GM21528 (cell line): ENCODE data around the gene ARV1.
"Not testable (repeated sequence)": the region's sequence is repeated elsewhere in the genome, so short reads cannot be mapped to it uniquely, and the experiment has no call there.

ENCODE experiments used
- ATAC-seq: cut with Tn5 transposase; IDR thresholded peaks from one replicate; pipeline ENCODE4 v1.9.1; 2021; ENCODE audit warnings: mild to moderate bottlenecking, moderate library complexity; ENCODE audit not compliant: unreplicated experiment, low FRiP score

ARV1 gene

DNA sequence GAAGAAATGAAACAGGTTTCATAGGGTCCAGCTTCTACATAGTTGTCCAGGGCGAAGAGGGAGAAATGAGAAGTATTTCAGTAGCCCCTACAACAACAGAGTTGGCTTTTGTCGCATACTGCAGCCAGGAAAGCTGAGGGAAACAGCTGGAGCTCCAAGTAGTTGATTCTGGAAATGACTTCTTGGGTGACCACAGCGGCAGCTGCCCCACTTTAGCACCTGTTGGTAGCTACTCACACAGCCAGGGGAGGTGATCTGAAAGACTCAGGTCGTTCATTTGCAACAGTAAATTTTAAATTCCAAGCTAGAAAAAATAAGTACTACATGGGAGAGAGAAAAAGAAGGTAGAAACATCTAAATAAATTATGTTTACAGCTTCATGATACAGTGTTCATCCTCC, 2.5 kb upstream of the ARV1 start:
- ATAC-seq: no peak

DNA sequence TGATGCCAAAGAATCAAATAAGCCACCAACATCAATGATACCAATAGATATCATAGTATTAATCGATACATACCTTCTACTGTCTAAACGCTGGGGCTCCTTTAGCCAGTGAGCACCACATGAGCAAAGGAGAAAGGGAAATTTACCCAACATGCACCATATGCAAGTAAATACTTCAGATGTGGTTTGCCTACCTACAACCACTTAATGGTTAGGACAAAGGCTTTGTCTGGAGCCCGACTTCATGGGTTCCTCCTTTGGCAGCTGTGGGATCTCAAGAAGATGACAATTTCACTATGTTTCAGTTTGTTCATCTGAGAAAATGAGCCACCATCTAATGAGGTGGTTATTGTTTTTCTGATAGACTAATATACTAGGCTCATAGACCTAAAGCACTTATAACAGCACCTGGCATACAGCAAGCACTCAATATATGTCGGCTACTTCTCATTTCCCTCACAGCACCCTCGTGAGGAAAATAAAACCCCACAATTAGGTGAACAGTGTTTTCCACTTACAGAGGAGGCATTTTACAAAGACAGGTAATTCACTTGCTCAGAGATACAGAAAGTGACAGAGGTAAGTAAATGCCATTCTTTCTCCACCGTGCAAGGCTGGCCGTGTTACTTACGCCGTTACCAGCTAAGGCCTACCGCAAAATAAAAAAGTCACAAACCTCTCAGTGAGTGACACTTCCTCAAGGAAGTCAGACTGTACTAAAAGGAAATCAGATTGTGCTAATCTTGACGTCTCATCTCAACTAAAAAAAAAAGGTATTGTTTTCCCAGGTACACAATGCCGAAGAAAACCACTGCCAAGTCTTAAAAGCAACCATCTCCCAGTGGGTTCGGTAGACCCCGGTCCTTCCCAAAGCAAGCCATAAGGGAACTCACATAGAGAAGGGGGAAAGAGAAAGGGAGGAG, 1.8 kb upstream of the ARV1 start:
- no peak for ATAC-seq

GRCh38 chr1:230977761-230978490, 968 bp upstream of the ARV1 start:
- peak; percentile 16 for ATAC-seq

DNA sequence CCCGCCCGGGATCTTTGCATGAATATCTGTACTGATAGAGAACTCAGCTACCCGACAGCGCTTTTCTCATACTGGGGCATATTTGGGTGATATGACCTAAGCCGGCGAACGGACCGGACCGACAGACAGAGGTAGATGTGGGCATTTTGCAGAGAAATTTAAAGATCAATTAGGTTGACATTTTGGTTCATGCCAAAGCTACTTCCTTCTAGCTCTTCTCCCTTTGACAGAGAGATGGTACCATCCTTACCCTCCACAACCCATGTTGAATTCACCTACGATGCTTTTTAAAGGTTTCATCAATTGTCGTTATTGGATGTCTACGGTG, 459 bp downstream of the ARV1 start:
- no peak for ATAC-seq

GRCh38 chr1:230979952-230980351, 1.1 kb downstream of the ARV1 start:
- ATAC-seq: no peak

- ATAC-seq: no peak
Measured at GRCh38 chr1:230982696-230983095, 3.8 kb downstream of the ARV1 start.

GRCh38 chr1:230983811-230984210, 4.9 kb downstream of the ARV1 start:
- ATAC-seq: no peak

GRCh38 chr1:230984622-230985515, 6.0 kb downstream of the ARV1 start:
- ATAC-seq: not testable (repeated sequence)

GRCh38 chr1:230985711-230986110, 6.8 kb downstream of the ARV1 start:
- no peak for ATAC-seq

- ATAC-seq: no peak
Measured at GRCh38 chr1:230986976-230987375, 8.1 kb downstream of the ARV1 start.

DNA sequence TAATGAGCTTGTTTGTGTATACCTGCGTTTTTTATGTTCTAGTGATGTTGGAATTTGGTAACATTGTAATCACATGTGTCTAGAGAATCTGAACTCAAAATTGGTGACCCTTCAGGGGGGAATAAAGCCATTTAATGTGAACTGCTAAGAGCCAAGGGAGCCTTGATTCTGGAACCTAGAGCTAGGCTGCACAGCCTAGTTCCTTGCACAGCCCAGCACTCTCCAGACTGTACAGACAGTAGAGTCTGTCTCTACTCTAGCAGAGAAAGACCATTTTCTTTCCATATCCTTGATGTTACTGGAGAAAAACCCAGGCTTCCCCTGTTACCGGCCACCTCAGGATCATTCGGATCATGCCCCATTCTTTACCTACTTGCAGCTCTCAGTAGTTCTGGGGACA, 8.6 kb downstream of the ARV1 start:
- ATAC-seq: no peak

DNA sequence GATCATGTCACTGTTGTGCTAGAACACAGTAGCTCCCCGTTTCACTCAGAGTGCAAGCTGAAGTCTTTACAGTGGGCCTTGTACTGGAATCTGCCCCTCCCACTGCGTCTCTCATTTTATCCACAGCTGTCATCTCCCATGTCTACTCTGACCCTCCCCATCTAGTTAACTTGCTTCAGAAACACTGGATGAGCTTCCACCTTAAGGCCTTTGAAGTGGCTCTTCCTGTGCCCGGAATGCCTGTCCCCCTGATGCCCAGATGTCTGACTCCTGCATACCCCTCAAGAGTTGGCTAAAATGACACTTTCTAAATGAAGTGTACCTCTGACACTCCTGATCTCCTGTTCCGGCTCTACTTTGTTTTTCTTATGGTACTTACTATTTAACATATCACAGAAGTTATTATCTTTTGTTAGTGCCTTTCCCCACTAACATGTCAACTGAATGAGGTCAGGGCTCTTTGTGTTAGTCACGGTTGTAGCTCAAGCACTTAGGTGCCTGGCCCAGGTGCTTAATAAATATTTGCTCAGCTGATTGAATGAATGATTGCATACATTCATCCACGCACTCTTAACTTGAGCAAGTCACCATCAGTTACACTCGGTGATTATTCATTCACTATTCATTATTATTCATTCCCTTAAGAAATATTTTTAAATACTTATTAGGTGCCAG, 13.3 kb downstream of the ARV1 start:
- no peak for ATAC-seq

DNA sequence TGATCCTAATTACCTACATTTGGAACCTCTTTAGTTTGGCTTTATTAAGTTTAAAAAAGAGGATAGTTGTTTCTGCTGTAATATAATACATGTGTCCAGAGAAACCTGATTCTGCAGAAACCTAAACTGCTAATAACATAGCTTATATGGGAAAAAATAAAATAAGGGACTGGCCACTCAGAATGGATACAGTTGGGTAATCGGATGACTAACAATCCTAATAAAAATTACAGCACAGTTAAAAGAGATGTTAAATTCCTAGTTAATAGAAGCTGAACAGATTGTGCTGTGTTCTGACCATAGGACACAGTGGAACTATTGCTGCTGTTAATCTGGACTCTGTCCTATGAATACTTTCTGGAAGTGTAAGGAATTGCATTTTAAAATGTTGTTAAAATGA, 16.0 kb downstream of the ARV1 start:
- no peak for ATAC-seq

- ATAC-seq: no peak
Measured at GRCh38 chr1:231000201-231000600, 21.3 kb downstream of the ARV1 start.

GRCh38 chr1:231000639-231001038, 21.7 kb downstream of the ARV1 start:
- ATAC-seq: no peak

GRCh38 chr1:231001892-231002291, 23.0 kb downstream of the ARV1 start:
- ATAC-seq: no peak

GRCh38 chr1:231007535-231007934, 28.6 kb downstream of the ARV1 start:
- not testable (repeated sequence) for ATAC-seq

GRCh38 chr1:231011360-231011759, 32.5 kb downstream of the ARV1 start:
- ATAC-seq: no peak

- no peak for ATAC-seq
Measured at GRCh38 chr1:231011963-231012362, 33.1 kb downstream of the ARV1 start.

DNA sequence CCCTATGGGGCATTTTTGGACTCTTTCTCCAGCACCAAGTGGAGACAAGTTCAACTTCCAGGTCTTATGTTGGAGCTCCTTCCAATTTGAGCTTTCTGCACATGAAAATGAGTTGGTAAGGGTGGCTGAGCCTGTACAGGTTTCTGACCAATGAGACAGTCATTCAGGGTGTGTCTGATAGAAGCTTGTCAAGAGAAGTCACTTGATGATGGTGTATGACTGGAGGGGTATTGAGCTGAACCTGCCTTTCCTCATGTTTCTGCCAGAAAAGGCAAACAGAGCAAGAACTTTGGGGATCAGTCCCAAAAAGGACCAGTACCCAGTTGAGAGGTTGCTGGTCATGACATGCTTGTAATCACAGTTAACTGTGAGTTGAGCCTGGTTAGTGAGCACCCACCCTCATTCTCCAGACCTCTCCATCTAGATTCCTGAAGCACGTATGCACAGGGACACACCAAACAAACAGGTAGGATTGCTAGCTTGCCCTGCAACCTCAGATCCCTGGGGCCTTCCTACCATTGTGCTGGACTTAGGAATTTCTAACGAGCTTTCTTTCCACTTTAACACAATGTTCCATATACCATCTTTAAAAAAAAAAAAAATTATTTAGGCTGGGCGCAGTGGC, 34.6 kb downstream of the ARV1 start:
- no peak for ATAC-seq
